Loucy (cell line): ENCODE data around the gene C1orf167.
A peak's percentile ranks its signal among the peaks of the same experiment; 100 is the strongest.

Experiments
- H2AFZ ChIP-seq: fragments of 200-600 bp; sonication (generic); 2 replicates; pipeline ENCODE4 v1.6.0; 2016; ENCODE audit warnings: antibody characterized with exemption, mild to moderate bottlenecking, low read length, moderate library complexity
- H3F3A ChIP-seq: fragments of 200-600 bp; 2 replicates; pipeline ENCODE4 v1.6.0; 2016; ENCODE audit warnings: antibody characterized with exemption, low read depth, mild to moderate bottlenecking
- H3K27me3 ChIP-seq: fragments of 200-600 bp; sonication (generic); 2 replicates; pipeline ENCODE4 v1.6.1; 2014; ENCODE audit warnings: low read length, mild to moderate bottlenecking; ENCODE audit not compliant: insufficient read depth, poor library complexity, severe bottlenecking
- H3K36me3 ChIP-seq: fragments of 200-600 bp; sonication (generic); 2 replicates; pipeline ENCODE4 v1.6.1; 2016; ENCODE audit warnings: low read length; ENCODE audit not compliant: insufficient read depth
- H3K4me1 ChIP-seq: fragments of 200-600 bp; sonication (generic); 2 replicates; pipeline ENCODE4 v1.5.1; 2014; ENCODE audit warnings: low read length, mild to moderate bottlenecking; ENCODE audit not compliant: insufficient read depth, poor library complexity, severe bottlenecking
- H3K4me2 ChIP-seq: fragments of 200-600 bp; sonication (generic); 2 replicates; pipeline ENCODE4 v1.6.0; 2014; ENCODE audit warnings: antibody characterized with exemption, low read length, low read depth, mild to moderate bottlenecking; ENCODE audit not compliant: poor library complexity, severe bottlenecking
- H3K4me3 ChIP-seq: fragments of 200-600 bp; sonication (generic); 2 replicates; pipeline ENCODE4 v1.5.1; 2014; ENCODE audit warnings: low read length, mild to moderate bottlenecking, mixed read lengths; ENCODE audit not compliant: poor library complexity, severe bottlenecking
- H3K79me2 ChIP-seq: fragments of 200-600 bp; sonication (generic); 2 replicates; pipeline ENCODE4 v1.6.1; 2014; ENCODE audit warnings: low read length; ENCODE audit not compliant: insufficient read depth
- H3K9ac ChIP-seq: fragments of 200-600 bp; sonication (generic); 2 replicates; pipeline ENCODE4 v1.6.0; 2014; ENCODE audit warnings: mild to moderate bottlenecking, low read depth, low read length, moderate library complexity; ENCODE audit not compliant: poor library complexity, severe bottlenecking
- H3K9me2 ChIP-seq: fragments of 200-600 bp; sonication (generic); replicated peaks from 2 replicates; pipeline ENCODE4 v1.6.1; 2016; ENCODE audit warnings: low read depth, low read length, mixed read lengths
- H3K9me3 ChIP-seq: fragments of 200-600 bp; sonication (generic); 2 replicates; pipeline ENCODE4 v1.6.1; 2014; ENCODE audit warnings: mild to moderate bottlenecking, antibody characterized with exemption, low read length, low read depth; ENCODE audit not compliant: insufficient read depth
- H4K20me1 ChIP-seq: fragments of 200-600 bp; sonication (generic); 2 replicates; pipeline ENCODE4 v1.6.0; 2014; ENCODE audit warnings: antibody characterized with exemption, low read length, mild to moderate bottlenecking; ENCODE audit not compliant: insufficient read depth, poor library complexity, severe bottlenecking
- CTCF ChIP-seq: fragments of 200-600 bp; sonication (generic); conservative IDR thresholded peaks from 2 replicates; pipeline ENCODE4 v1.5.1; 2014; ENCODE audit warnings: mild to moderate bottlenecking, antibody characterized with exemption, low read length
- EZH2phosphoT487 ChIP-seq: fragments of 200-600 bp; IDR thresholded peaks from 2 replicates; pipeline ENCODE4 v1.6.1; 2018; ENCODE audit warnings: antibody characterized with exemption, mild to moderate bottlenecking, moderate library complexity, borderline replicate concordance

The C1orf167 gene

DNA sequence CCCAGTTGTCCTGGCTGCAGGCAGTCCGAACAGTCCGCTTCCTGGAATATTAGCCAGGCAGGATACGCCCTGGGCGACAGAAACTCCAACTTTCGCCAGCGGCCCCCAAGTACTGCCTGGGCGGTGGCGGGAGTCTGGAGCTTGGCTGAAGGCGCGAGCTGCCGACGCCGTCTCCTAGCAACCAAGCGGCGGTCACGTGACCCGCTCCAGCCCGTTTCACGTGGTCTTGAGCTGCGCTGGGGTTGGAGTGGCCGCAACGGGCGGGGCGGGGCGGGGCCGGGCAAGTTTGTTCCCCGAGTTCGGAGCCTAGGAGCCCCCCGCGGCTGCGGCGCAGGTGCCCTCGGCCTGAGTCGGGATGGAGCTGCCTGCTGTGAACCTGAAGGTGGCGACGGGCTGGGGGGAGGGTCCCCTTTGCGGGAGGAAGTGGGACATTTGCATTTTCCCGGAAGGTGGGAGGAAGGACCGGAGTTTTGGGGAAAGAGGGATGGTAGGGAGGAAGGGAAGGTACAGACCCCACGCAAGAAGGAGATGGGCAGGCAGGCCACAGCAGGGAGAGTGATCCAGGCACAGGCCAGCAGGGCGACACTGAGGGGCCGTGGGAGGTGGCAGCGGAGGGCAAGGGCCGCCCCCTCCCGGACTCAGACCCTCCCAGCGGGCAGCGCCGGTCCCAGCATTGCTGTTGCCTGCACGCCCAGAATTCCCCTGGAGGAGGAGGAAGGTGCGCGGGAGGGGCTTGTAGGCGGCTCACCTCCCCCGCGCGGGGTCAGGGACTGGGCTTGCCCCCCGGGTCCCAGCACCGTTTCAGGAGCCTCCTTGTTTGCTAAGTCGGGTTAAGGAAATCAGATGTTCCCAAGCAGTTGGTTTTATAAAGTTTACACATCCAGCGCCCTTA, 25.9 kb upstream of the C1orf167 start, which contains the start of gene AGTRAP:
AGTRAP (plus strand) TSS at position 283 of the 892 bp plus-strand sequence; CDS start at position 356, 73 bp downstream.
- H3K4me1 ChIP-seq = peaks cover 70% of the 10 kb centered on the region
- H3K9me3 ChIP-seq = no peaks in the 10 kb centered on the region
- no peaks in the 10 kb centered on the region for H3K9me2 ChIP-seq
- peak within 1 kb of the TSS; percentile 89 for H3K4me2 ChIP-seq
- H2AFZ ChIP-seq = peak within 1 kb of the TSS; percentile 69
- no peaks in the 10 kb centered on the region for H3K36me3 ChIP-seq
- no peaks in the 10 kb centered on the region for H3K27me3 ChIP-seq
- H3K4me3 ChIP-seq = peak within 1 kb of the TSS; percentile 69
- H4K20me1 ChIP-seq = no peaks in the 10 kb centered on the region
- TF ChIP-seq CTCF (0 out of 2 replicates have a peak, but pooled peaks have one; percentile 23), EZH2phosphoT487 (no peak)
- H3K79me2 ChIP-seq = no peaks in the 10 kb centered on the region
- peaks cover 8% of the 10 kb centered on the region; the same call in 1 of the 2 replicates for H3F3A ChIP-seq
- peak within 1 kb of the TSS; percentile 81 for H3K9ac ChIP-seq

DNA sequence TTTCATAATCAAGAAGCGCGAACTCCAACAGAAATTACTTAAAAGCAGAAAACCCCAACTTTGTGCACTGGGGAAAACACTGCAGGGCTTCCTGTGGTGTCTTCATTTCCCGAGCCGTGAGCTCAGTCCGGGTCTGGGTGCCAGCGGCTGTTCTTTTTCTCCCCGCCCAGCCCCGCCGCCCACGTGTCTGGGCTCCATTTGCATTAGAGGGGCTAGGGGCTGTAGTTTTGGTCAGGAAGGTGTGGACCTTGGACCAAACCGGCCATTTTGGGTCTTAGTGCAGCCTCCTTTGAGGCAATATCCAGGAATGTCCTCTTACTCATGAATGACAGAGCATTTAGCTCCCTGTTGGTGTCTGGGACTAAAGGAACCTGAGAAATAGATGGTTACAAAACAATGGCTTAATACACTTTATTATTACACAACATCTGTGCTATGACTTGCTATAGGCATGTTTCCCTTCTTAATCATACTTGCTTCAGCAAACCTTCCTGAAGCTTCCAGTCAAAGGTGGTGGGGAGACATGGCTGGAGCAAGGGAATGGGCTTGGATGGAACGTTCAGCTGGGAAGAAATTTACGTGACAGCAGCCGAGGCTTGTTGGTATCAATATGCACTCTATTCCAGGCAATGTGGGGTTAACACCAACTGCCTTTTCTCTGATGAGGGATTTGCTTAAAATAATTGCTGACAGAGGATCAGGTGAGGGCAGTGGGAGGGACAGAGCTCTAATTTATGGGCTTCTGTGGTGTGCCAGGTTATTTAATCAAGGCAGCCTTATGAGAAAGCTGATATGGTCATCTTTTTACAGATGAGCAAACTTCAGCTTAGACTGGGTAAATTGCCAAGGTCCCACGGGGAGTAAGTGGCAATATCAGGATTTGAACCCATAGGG, 25.0 kb upstream of the C1orf167 start:
- H3K36me3 ChIP-seq = no peaks in the 10 kb centered on the region
- H3K4me2 ChIP-seq = peak overlapping the region; percentile 89
- H3K79me2 ChIP-seq = no peaks in the 10 kb centered on the region
- no peaks in the 10 kb centered on the region for H4K20me1 ChIP-seq
- peaks cover 8% of the 10 kb centered on the region; the same call in 1 of the 2 replicates for H3F3A ChIP-seq
- TF ChIP-seq CTCF (no peak), EZH2phosphoT487 (no peak)
- no peaks in the 10 kb centered on the region for H3K9me3 ChIP-seq
- H3K9me2 ChIP-seq = no peaks in the 10 kb centered on the region
- peak overlapping the region; percentile 81 for H3K9ac ChIP-seq
- no peaks in the 10 kb centered on the region for H3K27me3 ChIP-seq
- peak overlapping the region; percentile 69 for H3K4me3 ChIP-seq
- peaks cover 70% of the 10 kb centered on the region for H3K4me1 ChIP-seq
- H2AFZ ChIP-seq = peak overlapping the region; percentile 69

DNA sequence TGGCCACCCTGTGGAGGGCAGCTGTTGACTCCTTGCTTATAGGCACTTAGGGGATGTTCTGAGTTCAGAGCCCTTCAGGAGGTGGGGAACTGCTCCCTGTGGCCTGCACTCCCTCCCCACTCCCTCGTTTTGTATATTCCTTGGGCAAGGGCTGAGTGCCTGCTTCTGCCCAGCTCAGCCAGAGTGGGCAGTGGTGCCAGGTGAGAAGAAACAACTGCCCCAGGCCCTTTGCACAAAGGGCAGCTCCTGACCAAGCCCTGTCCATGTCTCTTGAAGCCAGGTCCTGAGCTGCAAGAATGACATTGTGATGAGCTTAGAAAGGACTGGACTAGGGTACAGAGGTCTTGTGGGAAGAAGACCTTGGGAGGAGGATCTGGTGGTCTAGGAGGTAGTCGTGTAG, 23.9 kb upstream of the C1orf167 start:
- Histone ChIP-seq H3K79me2 (no peaks in the 10 kb centered on the region), H4K20me1 (no peaks in the 10 kb centered on the region), H3K4me1 (peaks cover 78% of the 10 kb centered on the region), H3K4me3 (peak overlapping the region; percentile 69), H3K27me3 (no peaks in the 10 kb centered on the region), H3K4me2 (peak overlapping the region; percentile 89), H3K36me3 (no peaks in the 10 kb centered on the region), H3K9me2 (no peaks in the 10 kb centered on the region), H2AFZ (no peak overlapping the region), H3K9ac (peak overlapping the region; percentile 81), H3F3A (peaks cover 8% of the 10 kb centered on the region; the same call in 1 of the 2 replicates), H3K9me3 (no peaks in the 10 kb centered on the region)
- TF ChIP-seq EZH2phosphoT487 = no peak
- TF ChIP-seq CTCF = no peak
